HL-60 (cell line): ENCODE data around the gene ADGRE2.

Experiments used
- POLR2AphosphoS5 ChIP-seq: IDR thresholded peaks from 2 replicates; pipeline ENCODE4 v1.6.1; 2012; ENCODE audit warnings: low read depth
- SPI1 ChIP-seq: IDR thresholded peaks from 2 replicates; pipeline ENCODE4 v1.6.1; 2012; ENCODE audit warnings: low read depth, mild to moderate bottlenecking, borderline replicate concordance
- TF ChIP-seq, protein P1 (sequence below): IDR thresholded peaks from one replicate; pipeline ENCODE4 v1.5.1; 2011; ENCODE audit warnings: low read length, control low read depth, inconsistent platforms; ENCODE audit not compliant: insufficient read depth

- TF ChIP-seq, protein P1, sequence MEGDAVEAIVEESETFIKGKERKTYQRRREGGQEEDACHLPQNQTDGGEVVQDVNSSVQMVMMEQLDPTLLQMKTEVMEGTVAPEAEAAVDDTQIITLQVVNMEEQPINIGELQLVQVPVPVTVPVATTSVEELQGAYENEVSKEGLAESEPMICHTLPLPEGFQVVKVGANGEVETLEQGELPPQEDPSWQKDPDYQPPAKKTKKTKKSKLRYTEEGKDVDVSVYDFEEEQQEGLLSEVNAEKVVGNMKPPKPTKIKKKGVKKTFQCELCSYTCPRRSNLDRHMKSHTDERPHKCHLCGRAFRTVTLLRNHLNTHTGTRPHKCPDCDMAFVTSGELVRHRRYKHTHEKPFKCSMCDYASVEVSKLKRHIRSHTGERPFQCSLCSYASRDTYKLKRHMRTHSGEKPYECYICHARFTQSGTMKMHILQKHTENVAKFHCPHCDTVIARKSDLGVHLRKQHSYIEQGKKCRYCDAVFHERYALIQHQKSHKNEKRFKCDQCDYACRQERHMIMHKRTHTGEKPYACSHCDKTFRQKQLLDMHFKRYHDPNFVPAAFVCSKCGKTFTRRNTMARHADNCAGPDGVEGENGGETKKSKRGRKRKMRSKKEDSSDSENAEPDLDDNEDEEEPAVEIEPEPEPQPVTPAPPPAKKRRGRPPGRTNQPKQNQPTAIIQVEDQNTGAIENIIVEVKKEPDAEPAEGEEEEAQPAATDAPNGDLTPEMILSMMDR = no peak
- no peak for TF ChIP-seq SPI1
- TF ChIP-seq POLR2AphosphoS5 = no peak
Observed at GRCh38 chr19:14796021-14796420, 17.7 kb upstream of the ADGRE2 start.
